RWPE1 (cell line): Measurements from ENCODE around the gene AKAP13.

Experiments
- CTCF ChIA-PET: fragments of 350-600 bp; sonication (Branson Sonifier 250); formaldehyde crosslinking; extraction: SDS; loops from one replicate; lab custom pipeline; 2021; lab: Yijun Ruan, JAX
- POLR2A ChIA-PET: fragments of 400-600 bp; formaldehyde crosslinking; extraction: SDS; loops from one replicate; lab custom pipeline; 2020; ENCODE audit warnings: antibody characterized with exemption; ENCODE audit not compliant: low non-redundant PET; lab: Yijun Ruan, JAX
- DNase-seq: peaks from one replicate; pipeline ENCODE4 v3.0.0; 2012; ENCODE audit warnings: low spot score
- H3K27ac ChIP-seq: fragments of 450-650 bp; 2 replicates; pipeline ENCODE4 v1.5.1; 2017
- TF ChIP-seq, protein P1 (sequence below): fragments of 450-650 bp; conservative IDR thresholded peaks from 2 replicates; pipeline ENCODE4 v1.5.1; 2017; ENCODE audit warnings: low read depth, mild to moderate bottlenecking

The AKAP13 gene

GRCh38 chr15:85492406-85492805 is 112.0 kb downstream of the AKAP13 start:
- POLR2A ChIA-PET = no interaction called here
- no peak for DNase-seq
- H3K27ac ChIP-seq = no peak overlapping the region
- TF ChIP-seq, protein P1, sequence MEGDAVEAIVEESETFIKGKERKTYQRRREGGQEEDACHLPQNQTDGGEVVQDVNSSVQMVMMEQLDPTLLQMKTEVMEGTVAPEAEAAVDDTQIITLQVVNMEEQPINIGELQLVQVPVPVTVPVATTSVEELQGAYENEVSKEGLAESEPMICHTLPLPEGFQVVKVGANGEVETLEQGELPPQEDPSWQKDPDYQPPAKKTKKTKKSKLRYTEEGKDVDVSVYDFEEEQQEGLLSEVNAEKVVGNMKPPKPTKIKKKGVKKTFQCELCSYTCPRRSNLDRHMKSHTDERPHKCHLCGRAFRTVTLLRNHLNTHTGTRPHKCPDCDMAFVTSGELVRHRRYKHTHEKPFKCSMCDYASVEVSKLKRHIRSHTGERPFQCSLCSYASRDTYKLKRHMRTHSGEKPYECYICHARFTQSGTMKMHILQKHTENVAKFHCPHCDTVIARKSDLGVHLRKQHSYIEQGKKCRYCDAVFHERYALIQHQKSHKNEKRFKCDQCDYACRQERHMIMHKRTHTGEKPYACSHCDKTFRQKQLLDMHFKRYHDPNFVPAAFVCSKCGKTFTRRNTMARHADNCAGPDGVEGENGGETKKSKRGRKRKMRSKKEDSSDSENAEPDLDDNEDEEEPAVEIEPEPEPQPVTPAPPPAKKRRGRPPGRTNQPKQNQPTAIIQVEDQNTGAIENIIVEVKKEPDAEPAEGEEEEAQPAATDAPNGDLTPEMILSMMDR = no peak
- CTCF ChIA-PET = no interaction called here

GRCh38 chr15:85493260-85493659 is 112.9 kb downstream of the AKAP13 start:
- TF ChIP-seq, protein P1 = no peak
- POLR2A ChIA-PET = no interaction called here
- no peak for DNase-seq
- CTCF ChIA-PET = no interaction called here
- H3K27ac ChIP-seq = no peak overlapping the region

- TF ChIP-seq, protein P1 = no peak
- ChIA-PET CTCF (interaction anchor here (0.6 kb wide), 1 partner anchor 216 kb away, joined by 3 read pairs; no protein-coding TSS in a partner anchor), POLR2A (no interaction called here)
- DNase-seq = peak; percentile 93
- no peak overlapping the region for H3K27ac ChIP-seq
These were observed 113.8 kb downstream of the AKAP13 start for GRCh38 chr15:85494048-85494777.

DNA sequence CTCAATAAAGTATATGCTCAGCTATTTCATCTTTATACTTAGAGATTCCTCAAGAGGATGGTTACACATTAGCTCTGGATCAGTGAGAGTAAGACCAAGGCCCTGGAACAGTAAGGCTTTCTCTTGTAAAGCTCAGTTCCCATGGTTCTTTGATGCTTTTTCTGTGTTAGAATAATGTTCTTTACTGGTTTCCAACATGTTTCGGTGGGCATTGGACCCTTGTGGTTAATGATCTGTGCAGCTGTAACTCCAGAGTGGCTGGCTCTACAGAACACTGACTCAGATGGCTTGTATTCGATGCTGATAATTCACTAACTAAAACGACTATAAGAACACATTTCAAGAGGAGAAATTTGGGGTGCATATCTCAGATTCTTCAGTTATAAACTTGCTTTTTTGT is 114.7 kb downstream of the AKAP13 start:
- TF ChIP-seq, protein P1 = no peak
- ChIA-PET CTCF (no interaction called here), POLR2A (no interaction called here)
- no peak for DNase-seq
- no peak overlapping the region for H3K27ac ChIP-seq

- H3K27ac ChIP-seq = no peak overlapping the region
- POLR2A ChIA-PET = no interaction called here
- CTCF ChIA-PET = interaction anchor here (0.6 kb wide), 1 partner anchor 84 kb away, joined by 3 read pairs; no protein-coding TSS in a partner anchor
- no peak for DNase-seq
- TF ChIP-seq, protein P1 = no peak
These were observed 115.1 kb downstream of the AKAP13 start for GRCh38 chr15:85495544-85495943.

GRCh38 chr15:85496151-85496550 is 115.7 kb downstream of the AKAP13 start:
- TF ChIP-seq, protein P1 = no peak
- no peak overlapping the region for H3K27ac ChIP-seq
- POLR2A ChIA-PET = no interaction called here
- CTCF ChIA-PET = interaction anchor here (0.6 kb wide), 1 partner anchor 84 kb away, joined by 3 read pairs; no protein-coding TSS in a partner anchor
- no peak for DNase-seq
